ENCODE data around the gene TCF3.

Gene TCF3

DNA sequence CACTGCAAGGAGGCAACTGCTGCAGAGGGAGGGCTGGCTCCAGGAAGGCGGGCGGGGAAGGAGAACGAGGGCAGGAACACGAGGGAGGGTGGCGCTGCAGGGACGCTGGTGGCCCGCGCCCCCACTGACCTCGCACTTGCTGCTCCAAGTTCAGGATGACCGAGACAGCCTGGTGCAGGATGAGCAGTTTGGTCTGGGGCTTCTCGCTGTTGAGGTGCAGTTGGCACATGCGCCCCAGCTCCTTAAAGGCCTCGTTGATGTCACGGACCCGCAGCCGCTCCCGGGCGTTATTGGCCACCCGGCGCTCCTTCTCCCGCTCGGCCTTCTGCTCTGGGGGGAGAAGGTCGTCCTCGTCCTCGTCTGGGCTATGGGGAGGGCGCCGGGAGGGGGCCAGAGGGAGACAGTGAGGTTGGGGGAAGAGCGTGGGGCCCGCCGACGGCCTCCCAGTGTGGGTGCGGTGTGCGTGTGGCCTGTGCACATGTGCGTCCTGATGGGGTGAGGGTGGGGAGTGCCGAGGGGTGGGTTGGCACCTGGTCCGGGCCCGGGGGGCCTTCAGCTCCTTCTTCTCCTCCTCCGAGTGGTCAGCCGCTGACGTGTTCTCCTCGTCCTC, 37.2 kb downstream of the TCF3 start:
- Histone ChIP-seq H3K27ac (peak overlapping the region; percentile 15; the same call in 1 of the 2 replicates), H3K4me2 (peak overlapping the region; percentile 63), H3K4me3 (no peak overlapping the region), H3K36me3 (peaks cover 93% of the 10 kb centered on the region), H3K4me1 (peaks cover 97% of the 10 kb centered on the region), H4K20me1 (peaks cover 98% of the 10 kb centered on the region), H3K9me3 (no peaks in the 10 kb centered on the region), H3K27me3 (no peaks in the 10 kb centered on the region), H3K9ac (no peak overlapping the region)
- no peak for TF ChIP-seq Cebpa-rat (IDR thresholded peaks at IDR 0.05)

DNA sequence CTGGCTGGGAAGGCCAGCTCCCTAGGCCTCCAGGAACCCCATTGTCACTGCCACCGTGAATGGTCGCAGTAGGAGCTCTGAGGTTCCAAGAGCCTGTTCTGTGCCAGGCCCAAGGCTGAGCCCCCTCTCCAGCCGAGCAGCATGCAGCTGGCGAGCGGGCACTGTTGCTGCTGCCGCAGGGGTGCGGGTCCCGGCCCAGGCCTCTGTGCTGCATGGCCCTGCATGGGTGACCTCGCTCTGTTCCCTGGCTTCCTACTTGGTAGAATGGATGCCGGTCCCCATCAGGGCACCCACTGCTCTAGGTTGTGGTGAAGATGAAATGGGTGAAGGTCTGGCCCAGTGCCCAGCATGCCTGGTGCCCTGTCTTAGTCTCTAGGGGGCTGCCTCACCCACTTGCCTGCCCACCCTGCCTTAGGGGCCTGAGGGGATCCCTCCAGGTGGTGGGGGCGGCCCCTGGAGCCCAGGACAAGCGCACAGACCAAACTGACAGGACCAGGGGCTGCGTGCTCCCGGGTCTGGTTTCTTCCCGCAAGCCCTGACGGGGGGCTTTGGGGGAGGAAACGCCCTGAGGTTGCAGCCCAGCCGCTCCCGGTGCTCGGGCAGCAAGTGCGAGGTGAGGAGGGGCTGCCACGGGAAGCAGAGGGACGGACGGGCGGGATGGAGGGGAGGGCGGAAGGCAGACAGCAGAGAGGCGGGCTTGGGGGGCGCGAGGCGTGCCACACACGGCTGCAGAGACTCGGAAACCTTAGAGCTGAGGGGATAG, 38.4 kb downstream of the TCF3 start:
- H3K9ac ChIP-seq, result no peak overlapping the region
- TF ChIP-seq Cebpa-rat (IDR thresholded peaks at IDR 0.05), result no peak
- H3K4me2 ChIP-seq, result peak overlapping the region; percentile 63
- peaks cover 80% of the 10 kb centered on the region for H3K36me3 ChIP-seq
- no peaks in the 10 kb centered on the region for H3K9me3 ChIP-seq
- H3K27ac ChIP-seq, result peak overlapping the region; percentile 15; the same call in 1 of the 2 replicates
- H4K20me1 ChIP-seq, result peaks cover 98% of the 10 kb centered on the region
- peaks cover 97% of the 10 kb centered on the region for H3K4me1 ChIP-seq
- H3K27me3 ChIP-seq, result no peaks in the 10 kb centered on the region
- H3K4me3 ChIP-seq, result no peak overlapping the region

DNA sequence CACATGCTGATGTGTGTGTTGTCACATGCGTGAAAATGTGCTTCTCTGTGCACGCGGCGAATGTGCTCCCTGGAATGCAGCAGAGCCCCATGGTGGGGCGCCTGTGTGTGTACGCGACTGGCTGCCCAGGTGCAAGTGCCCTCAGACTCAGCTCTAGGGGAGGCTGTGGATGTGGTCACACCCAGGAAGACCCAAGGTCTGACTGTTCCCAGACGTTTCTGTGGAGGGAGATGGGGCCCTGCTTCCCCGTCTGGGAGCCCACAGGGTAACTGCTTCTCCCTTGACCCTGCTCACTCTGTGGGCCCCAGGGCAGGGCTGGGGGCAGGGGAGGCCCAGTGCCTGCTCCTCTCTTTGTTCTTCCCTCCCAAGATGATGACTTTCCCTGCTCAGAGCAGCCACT, 39.3 kb downstream of the TCF3 start:
- no peak overlapping the region for H3K4me3 ChIP-seq
- no peak overlapping the region for H3K9ac ChIP-seq
- no peaks in the 10 kb centered on the region for H3K27me3 ChIP-seq
- peaks cover 98% of the 10 kb centered on the region for H4K20me1 ChIP-seq
- no peak for TF ChIP-seq Cebpa-rat (IDR thresholded peaks at IDR 0.05)
- peaks cover 72% of the 10 kb centered on the region for H3K36me3 ChIP-seq
- H3K4me2 ChIP-seq, result peak overlapping the region; percentile 63
- H3K9me3 ChIP-seq, result no peaks in the 10 kb centered on the region
- peaks cover 97% of the 10 kb centered on the region for H3K4me1 ChIP-seq
- H3K27ac ChIP-seq, result 0 out of 2 replicates have a peak overlapping the region, but pooled peaks have one; percentile 15

DNA sequence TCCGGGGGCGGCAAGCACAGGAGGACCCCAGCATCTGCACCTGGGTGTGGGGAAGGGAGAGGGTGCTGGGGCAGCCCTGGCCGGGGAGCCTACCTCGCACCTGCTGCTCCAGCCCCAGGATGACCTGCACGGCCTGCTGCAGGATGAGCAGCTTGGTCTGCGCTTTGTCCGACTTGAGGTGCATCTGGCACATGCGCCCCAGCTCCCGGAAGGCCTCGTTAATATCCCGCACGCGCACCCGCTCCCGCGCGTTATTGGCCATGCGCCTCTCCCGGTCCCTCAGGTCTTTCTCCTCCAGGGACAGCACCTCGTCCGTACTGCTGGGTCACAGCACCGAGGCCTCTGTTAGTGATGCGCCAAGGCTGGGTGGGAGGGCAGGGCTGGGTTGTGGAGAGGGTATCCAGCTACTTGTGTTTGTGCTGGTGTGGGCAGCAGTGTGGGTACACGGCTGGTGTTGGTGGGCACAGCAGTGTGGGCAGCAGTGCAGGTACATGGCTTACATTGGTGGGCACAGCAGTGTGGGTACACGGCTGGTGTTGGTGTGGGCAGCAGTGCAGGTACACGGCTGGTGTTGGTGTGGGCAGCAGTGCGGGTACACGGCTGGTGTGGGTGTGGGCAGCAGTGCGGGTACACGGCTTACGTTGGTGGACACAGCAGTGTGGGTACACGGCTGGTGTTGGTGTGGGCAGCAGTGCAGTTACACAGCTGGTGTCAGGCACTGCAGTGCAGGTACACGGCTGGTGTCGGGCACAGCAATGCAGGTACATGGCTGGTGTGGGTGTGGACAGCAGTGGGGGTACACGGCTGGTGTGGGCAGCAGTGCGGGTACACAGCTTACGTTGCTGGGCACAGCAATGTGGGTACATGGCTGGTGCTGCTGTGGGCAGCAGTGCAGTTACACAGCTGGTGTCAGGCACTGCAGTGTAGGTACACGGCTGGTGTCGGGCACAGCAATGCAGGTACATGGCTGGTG, 40.0 kb downstream of the TCF3 start:
- no peak for TF ChIP-seq Cebpa-rat (IDR thresholded peaks at IDR 0.05)

DNA sequence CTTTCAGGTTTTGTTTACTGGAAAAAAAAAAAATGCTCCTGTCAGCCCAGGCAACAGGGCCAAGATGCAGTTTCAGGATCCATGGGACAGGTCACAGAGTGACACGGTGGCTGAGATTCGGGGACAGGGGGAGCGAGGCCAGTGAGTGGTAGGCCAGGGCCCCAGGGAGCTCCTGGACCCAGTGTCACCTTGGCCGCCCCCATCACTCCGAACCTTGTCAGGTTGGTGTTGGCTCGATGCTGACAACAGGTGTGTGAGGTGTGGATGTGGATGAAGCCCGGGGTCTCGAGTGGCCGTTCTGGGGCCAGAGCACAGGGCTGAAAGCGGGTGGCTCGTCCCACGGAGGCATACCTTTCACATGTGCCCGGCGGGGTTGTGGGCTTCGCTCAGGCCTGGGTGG, 41.1 kb downstream of the TCF3 start:
- Histone ChIP-seq H3K4me1 (peaks cover 97% of the 10 kb centered on the region), H3K4me3 (no peak overlapping the region), H3K27ac (no peak overlapping the region), H3K9ac (no peak overlapping the region), H4K20me1 (peaks cover 80% of the 10 kb centered on the region), H3K27me3 (no peaks in the 10 kb centered on the region), H3K36me3 (peaks cover 54% of the 10 kb centered on the region), H3K4me2 (peak overlapping the region; percentile 0; the same call in 1 of the 2 replicates), H3K9me3 (no peaks in the 10 kb centered on the region)
- TF ChIP-seq Cebpa-rat (IDR thresholded peaks at IDR 0.05), result no peak

More for the DNA sequence above, 40.0 kb downstream of the TCF3 start:
- Histone ChIP-seq H4K20me1 (peaks cover 90% of the 10 kb centered on the region), H3K9ac (no peak overlapping the region), H3K4me2 (peak overlapping the region; percentile 63), H3K27me3 (no peaks in the 10 kb centered on the region), H3K4me3 (no peak overlapping the region), H3K36me3 (peaks cover 64% of the 10 kb centered on the region), H3K4me1 (peaks cover 97% of the 10 kb centered on the region), H3K27ac (no peak overlapping the region), H3K9me3 (no peaks in the 10 kb centered on the region)

DNA sequence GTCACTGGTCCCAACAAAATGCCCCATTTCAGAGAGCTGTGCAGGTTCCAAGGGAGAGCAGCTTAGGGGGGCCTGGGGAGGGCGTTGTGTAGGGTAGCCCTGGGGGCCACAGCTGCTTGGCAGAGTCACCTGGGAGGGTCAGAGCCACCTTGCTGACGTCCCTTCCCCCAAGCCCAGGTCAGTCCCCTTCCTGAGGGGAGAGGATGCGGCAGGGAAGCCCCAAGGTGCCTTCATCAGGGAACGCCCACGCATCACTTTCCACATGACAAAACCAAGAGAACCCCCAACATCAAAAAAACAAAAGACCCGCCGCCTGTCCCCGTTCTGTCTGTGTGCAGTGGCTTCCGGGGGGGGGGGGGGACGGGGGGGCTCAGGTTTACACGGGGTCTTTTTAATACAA, 41.8 kb downstream of the TCF3 start:
- no peak for TF ChIP-seq Cebpa-rat (IDR thresholded peaks at IDR 0.05)
- peaks cover 72% of the 10 kb centered on the region for H4K20me1 ChIP-seq
- peaks cover 46% of the 10 kb centered on the region for H3K36me3 ChIP-seq
- H3K9me3 ChIP-seq, result no peaks in the 10 kb centered on the region
- H3K9ac ChIP-seq, result no peak overlapping the region
- H3K4me2 ChIP-seq, result peak overlapping the region; percentile 81
- no peaks in the 10 kb centered on the region for H3K27me3 ChIP-seq
- H3K4me3 ChIP-seq, result no peak overlapping the region
- H3K4me1 ChIP-seq, result peaks cover 93% of the 10 kb centered on the region
- no peak overlapping the region for H3K27ac ChIP-seq

DNA sequence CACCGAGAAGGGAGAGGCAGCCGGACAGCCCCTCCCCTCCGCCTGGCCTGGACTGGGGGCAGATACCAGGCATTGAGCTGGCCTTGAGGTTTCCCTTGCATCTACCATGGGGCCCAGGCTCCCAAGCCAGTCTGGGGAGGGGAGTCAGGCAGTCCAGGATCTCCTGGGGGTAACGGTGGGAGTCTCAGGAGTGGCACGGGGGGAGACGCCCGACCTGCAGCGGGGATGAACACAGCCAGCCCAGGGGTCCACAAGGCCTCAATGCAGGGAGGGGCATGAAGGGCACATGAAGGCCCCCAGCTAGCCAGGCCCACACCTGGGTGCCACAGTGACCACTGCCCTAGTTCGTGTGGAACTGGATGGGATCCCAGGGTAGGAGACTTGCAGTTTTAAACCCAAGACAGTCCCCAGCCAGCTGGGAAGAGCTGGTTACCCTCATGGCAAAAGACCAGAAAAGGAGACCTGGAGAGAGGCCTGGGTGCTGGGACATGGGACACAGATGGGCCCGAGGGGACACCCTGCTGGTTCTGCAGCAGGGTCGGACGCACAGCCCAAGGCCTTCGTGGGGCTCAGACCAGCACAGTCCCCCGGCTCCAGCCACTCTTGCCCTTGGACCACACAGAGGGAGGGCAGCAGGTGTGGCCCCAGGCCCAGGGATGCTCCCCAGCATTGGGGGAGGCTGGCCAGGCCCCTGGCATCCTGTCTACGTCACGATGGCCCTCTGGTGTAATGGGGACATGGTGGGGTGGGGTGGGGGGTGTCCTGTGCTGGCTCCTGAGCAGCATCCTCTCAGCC, 42.5 kb downstream of the TCF3 start:
- H3K36me3 ChIP-seq, result peaks cover 39% of the 10 kb centered on the region

DNA sequence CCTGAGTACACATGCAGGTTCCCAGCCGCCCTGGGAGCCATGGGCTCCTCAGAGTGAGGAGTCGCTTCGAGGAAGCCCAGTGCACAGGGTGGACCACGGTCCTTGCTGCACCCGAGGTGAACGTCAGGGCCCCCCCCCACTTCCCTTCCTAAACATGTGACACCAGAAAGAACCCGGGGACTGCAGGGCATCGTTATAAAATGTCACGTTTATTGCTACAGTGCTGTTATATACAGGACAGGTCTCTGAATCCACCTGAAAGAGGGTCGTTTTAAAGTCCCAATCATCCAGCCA, 43.4 kb downstream of the TCF3 start:
- Histone ChIP-seq H3K4me1 (peaks cover 87% of the 10 kb centered on the region), H3K36me3 (peaks cover 31% of the 10 kb centered on the region), H3K4me2 (peak overlapping the region; percentile 81), H3K9ac (peak overlapping the region; percentile 63), H3K9me3 (no peaks in the 10 kb centered on the region), H3K27ac (peak overlapping the region; percentile 65), H3K4me3 (peak overlapping the region; percentile 51; the same call in 1 of the 2 replicates), H4K20me1 (peaks cover 60% of the 10 kb centered on the region), H3K27me3 (no peaks in the 10 kb centered on the region)
- no peak for TF ChIP-seq Cebpa-rat (IDR thresholded peaks at IDR 0.05)

More for the DNA sequence above, 42.5 kb downstream of the TCF3 start:
- Histone ChIP-seq H3K9me3 (no peaks in the 10 kb centered on the region), H3K4me1 (peaks cover 87% of the 10 kb centered on the region), H3K4me2 (peak overlapping the region; percentile 81), H3K9ac (no peak overlapping the region), H3K27ac (0 out of 2 replicates have a peak overlapping the region, but pooled peaks have one; percentile 18), H4K20me1 (peaks cover 65% of the 10 kb centered on the region), H3K27me3 (no peaks in the 10 kb centered on the region), H3K4me3 (no peak overlapping the region)
- TF ChIP-seq Cebpa-rat (IDR thresholded peaks at IDR 0.05), result no peak
